SH-SY5Y (cell line): ENCODE measurements around the gene RGS2.

Experiments used
- GATA2 ChIP-seq: IDR thresholded peaks from 2 replicates; pipeline ENCODE4 v1.6.1; 2011; ENCODE audit warnings: mild to moderate bottlenecking, low read depth, low read length
- GATA3 ChIP-seq: IDR thresholded peaks from 2 replicates; pipeline ENCODE4 v1.6.1; 2011; ENCODE audit warnings: low read depth, mild to moderate bottlenecking, low read length, moderate library complexity

GRCh38 chr1:192801451-192801850, 7.4 kb upstream of the RGS2 start:
- TF ChIP-seq GATA2, result no peak
- no peak for TF ChIP-seq GATA3
